PC-9 (cell line): ENCODE measurements around the gene CRTC1. TPM values are rescaled to one million over a fixed set of nuclear protein-coding genes. Genes with fewer than 3 reads are reported as not detected.
A peak's percentile ranks its signal among the peaks of the same experiment; 100 is the strongest.

Experiments used
- BruUV-seq: library from RNA; stranded (reverse); fragments of 400-500 nt; replicated peaks from 2 replicates; lab custom pipeline; 2021; lab: Mats Ljungman, UMichigan
- CTCF ChIA-PET: fragments of 300-600 bp; sonication (Branson Sonifier 250); formaldehyde crosslinking; loops from one replicate; lab custom pipeline; 2022; ENCODE audit warnings: antibody characterized with exemption; lab: Charles Lee
- POLR2A ChIA-PET: fragments of 300-600 bp; sonication (Branson Sonifier 250); formaldehyde crosslinking; loops from one replicate; lab custom pipeline; 2022; ENCODE audit warnings: antibody characterized with exemption; ENCODE audit not compliant: unreplicated experiment; lab: Charles Lee
- DNase-seq, 2 experiments: peaks; one replicate each; pipeline versions ENCODE4 v3.0.0 to v3.0.0-alpha.2; 2015 to 2022; ENCODE audit warnings: mixed read lengths in 1 of 2
- H2AFZ ChIP-seq: fragments of 200-600 bp; sonication (generic); 2 replicates; pipeline ENCODE4 v1.8.1; 2017; ENCODE audit warnings: antibody characterized with exemption
- H3F3A ChIP-seq: fragments of 200-600 bp; sonication (generic); 2 replicates; pipeline ENCODE4 v1.8.1; 2017; ENCODE audit warnings: antibody characterized with exemption, mild to moderate bottlenecking, low read depth; ENCODE audit not compliant: insufficient read depth
- H3K27ac ChIP-seq: fragments of 200-600 bp; sonication (generic); 2 replicates; pipeline ENCODE4 v1.6.1; 2016; ENCODE audit warnings: mixed run types
- H3K27me3 ChIP-seq: fragments of 200-600 bp; sonication (generic); 2 replicates; pipeline ENCODE4 v1.6.1; 2016; ENCODE audit warnings: low read depth, mixed run types; ENCODE audit not compliant: insufficient read depth
- H3K36me3 ChIP-seq: fragments of 200-600 bp; sonication (generic); 2 replicates; pipeline ENCODE4 v1.6.1; 2016; ENCODE audit warnings: low read depth, mixed run types
- H3K4me1 ChIP-seq: fragments of 200-600 bp; sonication (generic); replicated peaks from 2 replicates; pipeline ENCODE4 v1.6.1; 2016; ENCODE audit warnings: mixed run types; ENCODE audit not compliant: insufficient read depth
- H3K4me2 ChIP-seq: fragments of 200-600 bp; sonication (generic); 2 replicates; pipeline ENCODE4 v1.6.1; 2017; ENCODE audit warnings: mixed run types
- H3K4me3 ChIP-seq: fragments of 200-600 bp; sonication (generic); 2 replicates; pipeline ENCODE4 v1.6.1; 2016; ENCODE audit warnings: mixed run types
- H3K79me2 ChIP-seq: fragments of 200-600 bp; sonication (generic); 2 replicates; pipeline ENCODE4 v1.6.1; 2017; ENCODE audit warnings: low read depth, mixed run types
- H3K9me2 ChIP-seq: fragments of 200-600 bp; sonication (generic); 2 replicates; pipeline ENCODE4 v1.8.1; 2017; ENCODE audit warnings: mild to moderate bottlenecking; ENCODE audit not compliant: insufficient read depth
- H3K9me3 ChIP-seq: fragments of 200-600 bp; sonication (generic); 2 replicates; pipeline ENCODE4 v1.8.1; 2016; ENCODE audit warnings: low read depth; ENCODE audit not compliant: insufficient read depth
- H4K20me1 ChIP-seq: fragments of 200-600 bp; sonication (generic); 2 replicates; pipeline ENCODE4 v1.8.1; 2017; ENCODE audit not compliant: insufficient read depth
- CTCF ChIP-seq: fragments of 200-600 bp; sonication (generic); conservative IDR thresholded peaks from 2 replicates; pipeline ENCODE4 v1.6.1; 2017; ENCODE audit warnings: mixed run types, antibody characterized with exemption, mild to moderate bottlenecking, moderate library complexity
- EZH2 ChIP-seq: fragments of 200-600 bp; sonication (generic); IDR thresholded peaks from 2 replicates; pipeline ENCODE4 v1.8.0; 2017; ENCODE audit warnings: antibody characterized with exemption, low read depth
- intact Hi-C: fragments of 100-400 bp; cut with micrococcal nuclease; formaldehyde crosslinking; loops from one replicate; pipeline ENCODE4 v1.10.0; 2022; ENCODE audit not compliant: unreplicated experiment
- total RNA-seq: library from RNA; stranded (reverse); gene quantifications from 2 replicates; pipeline ENCODE4 v1.2.3, GENCODE V29; 2021

The CRTC1 gene
- total RNA-seq, 1 experiment from 2014 or later = 16.6 TPM

GRCh38 chr19:18741124-18742121 is 57.9 kb downstream of the CRTC1 start:
- H4K20me1 ChIP-seq = no peaks in the 10 kb centered on the region
- BruUV-seq = no TSS peak
- no peak overlapping the region for H3K27ac ChIP-seq
- ChIA-PET POLR2A (interaction anchor here (0.5 kb wide), 2 partner anchors 43 to 408 kb away, joined by 5 to 7 read pairs; no protein-coding TSS in a partner anchor), CTCF (interaction anchor here (0.5 kb wide), 1 partner anchor 147 kb away, joined by 4 read pairs; no protein-coding TSS in a partner anchor)
- H3K4me3 ChIP-seq = no peak overlapping the region
- no peaks in the 10 kb centered on the region for H3K9me3 ChIP-seq
- no peaks in the 10 kb centered on the region for H3K9me2 ChIP-seq
- no peak overlapping the region for H2AFZ ChIP-seq
- H3K4me1 ChIP-seq = no peaks in the 10 kb centered on the region
- H3K79me2 ChIP-seq = no peaks in the 10 kb centered on the region
- peak; percentile 60 to 88 for DNase-seq
- H3K4me2 ChIP-seq = no peak overlapping the region
- no peaks in the 10 kb centered on the region for H3K36me3 ChIP-seq
- no peaks in the 10 kb centered on the region for H3F3A ChIP-seq
- TF ChIP-seq CTCF (no peak), EZH2 (no peak)
- no peaks in the 10 kb centered on the region for H3K27me3 ChIP-seq
- intact Hi-C loops = no loop called here

- CTCF ChIA-PET = no interaction called here
- POLR2A ChIA-PET = no interaction called here
- TF ChIP-seq CTCF (no peak), EZH2 (no peak)
Observed at GRCh38 chr19:18742324-18742723, 58.8 kb downstream of the CRTC1 start.

GRCh38 chr19:18742838-18743783 is 59.6 kb downstream of the CRTC1 start:
- Histone ChIP-seq H3K36me3 (no peaks in the 10 kb centered on the region), H2AFZ (no peak overlapping the region), H3K27me3 (no peaks in the 10 kb centered on the region), H3K4me2 (no peak overlapping the region), H3K9me3 (no peaks in the 10 kb centered on the region), H3F3A (no peaks in the 10 kb centered on the region), H4K20me1 (no peaks in the 10 kb centered on the region), H3K79me2 (no peaks in the 10 kb centered on the region), H3K4me3 (no peak overlapping the region), H3K4me1 (no peaks in the 10 kb centered on the region), H3K9me2 (no peaks in the 10 kb centered on the region), H3K27ac (no peak overlapping the region)
- DNase-seq = no peak
- ChIA-PET POLR2A (no interaction called here), CTCF (interaction anchor here (0.6 kb wide), 1 partner anchor 236 kb away, joined by 3 read pairs; no protein-coding TSS in a partner anchor)
- BruUV-seq = no TSS peak
- intact Hi-C loops = no loop called here
- TF ChIP-seq EZH2 (no peak), CTCF (no peak)

More at GRCh38 chr19:18742324-18742723, 58.8 kb downstream of the CRTC1 start:
- DNase-seq = no peak
- Histone ChIP-seq H3K9me2 (no peaks in the 10 kb centered on the region), H2AFZ (no peak overlapping the region), H3K9me3 (no peaks in the 10 kb centered on the region), H3K27me3 (no peaks in the 10 kb centered on the region), H3F3A (no peaks in the 10 kb centered on the region), H3K79me2 (no peaks in the 10 kb centered on the region), H3K36me3 (no peaks in the 10 kb centered on the region), H3K4me2 (no peak overlapping the region), H4K20me1 (no peaks in the 10 kb centered on the region), H3K27ac (no peak overlapping the region), H3K4me3 (no peak overlapping the region), H3K4me1 (no peaks in the 10 kb centered on the region)
- BruUV-seq = no TSS peak
- intact Hi-C loops = no loop called here
